ENCODE measurements around the gene PRXL2B.

DNA sequence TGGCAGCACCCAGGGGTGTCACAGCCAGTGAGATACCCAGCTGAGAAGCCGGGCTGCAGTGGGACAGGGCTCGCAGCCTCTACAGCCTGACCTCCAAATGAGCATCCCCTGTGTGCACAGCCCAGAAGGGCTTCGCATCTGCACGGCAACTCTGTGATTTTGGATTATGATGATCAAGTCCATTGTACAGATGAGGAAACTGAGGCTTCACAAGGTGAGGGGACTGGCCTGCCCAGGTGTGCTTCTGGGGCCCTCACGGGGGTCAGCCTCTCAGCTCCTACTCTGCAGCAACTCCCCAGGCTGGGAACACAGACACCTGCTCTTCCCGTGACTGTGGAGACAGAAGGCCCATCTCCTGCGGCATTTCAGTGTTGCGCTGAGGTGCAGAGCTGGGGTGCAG lies 47.7 kb upstream of the PRXL2B start:
- TF ChIP-seq YY1 (IDR thresholded peaks at IDR 0.05) (no peak), JUND (IDR thresholded peaks at IDR 0.05) (no peak), RAD21 (IDR thresholded peaks at IDR 0.05) (no peak), SP1 (IDR thresholded peaks at IDR 0.05) (no peak), HNF4G (IDR thresholded peaks at IDR 0.05) (no peak), RXRA (IDR thresholded peaks at IDR 0.05) (no peak), TAF1 (conservative IDR thresholded peaks at IDR 0.05) (no peak)
- TF ChIP-seq, protein P1, sequence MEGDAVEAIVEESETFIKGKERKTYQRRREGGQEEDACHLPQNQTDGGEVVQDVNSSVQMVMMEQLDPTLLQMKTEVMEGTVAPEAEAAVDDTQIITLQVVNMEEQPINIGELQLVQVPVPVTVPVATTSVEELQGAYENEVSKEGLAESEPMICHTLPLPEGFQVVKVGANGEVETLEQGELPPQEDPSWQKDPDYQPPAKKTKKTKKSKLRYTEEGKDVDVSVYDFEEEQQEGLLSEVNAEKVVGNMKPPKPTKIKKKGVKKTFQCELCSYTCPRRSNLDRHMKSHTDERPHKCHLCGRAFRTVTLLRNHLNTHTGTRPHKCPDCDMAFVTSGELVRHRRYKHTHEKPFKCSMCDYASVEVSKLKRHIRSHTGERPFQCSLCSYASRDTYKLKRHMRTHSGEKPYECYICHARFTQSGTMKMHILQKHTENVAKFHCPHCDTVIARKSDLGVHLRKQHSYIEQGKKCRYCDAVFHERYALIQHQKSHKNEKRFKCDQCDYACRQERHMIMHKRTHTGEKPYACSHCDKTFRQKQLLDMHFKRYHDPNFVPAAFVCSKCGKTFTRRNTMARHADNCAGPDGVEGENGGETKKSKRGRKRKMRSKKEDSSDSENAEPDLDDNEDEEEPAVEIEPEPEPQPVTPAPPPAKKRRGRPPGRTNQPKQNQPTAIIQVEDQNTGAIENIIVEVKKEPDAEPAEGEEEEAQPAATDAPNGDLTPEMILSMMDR (IDR thresholded peaks at IDR 0.05; ENCODE audit: low read depth, low read length, missing input control) = no peak
- TF ChIP-seq, protein P2, sequence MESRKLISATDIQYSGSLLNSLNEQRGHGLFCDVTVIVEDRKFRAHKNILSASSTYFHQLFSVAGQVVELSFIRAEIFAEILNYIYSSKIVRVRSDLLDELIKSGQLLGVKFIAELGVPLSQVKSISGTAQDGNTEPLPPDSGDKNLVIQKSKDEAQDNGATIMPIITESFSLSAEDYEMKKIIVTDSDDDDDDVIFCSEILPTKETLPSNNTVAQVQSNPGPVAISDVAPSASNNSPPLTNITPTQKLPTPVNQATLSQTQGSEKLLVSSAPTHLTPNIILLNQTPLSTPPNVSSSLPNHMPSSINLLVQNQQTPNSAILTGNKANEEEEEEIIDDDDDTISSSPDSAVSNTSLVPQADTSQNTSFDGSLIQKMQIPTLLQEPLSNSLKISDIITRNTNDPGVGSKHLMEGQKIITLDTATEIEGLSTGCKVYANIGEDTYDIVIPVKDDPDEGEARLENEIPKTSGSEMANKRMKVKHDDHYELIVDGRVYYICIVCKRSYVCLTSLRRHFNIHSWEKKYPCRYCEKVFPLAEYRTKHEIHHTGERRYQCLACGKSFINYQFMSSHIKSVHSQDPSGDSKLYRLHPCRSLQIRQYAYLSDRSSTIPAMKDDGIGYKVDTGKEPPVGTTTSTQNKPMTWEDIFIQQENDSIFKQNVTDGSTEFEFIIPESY (IDR thresholded peaks at IDR 0.05) = no peak
- TF ChIP-seq, protein P3, sequence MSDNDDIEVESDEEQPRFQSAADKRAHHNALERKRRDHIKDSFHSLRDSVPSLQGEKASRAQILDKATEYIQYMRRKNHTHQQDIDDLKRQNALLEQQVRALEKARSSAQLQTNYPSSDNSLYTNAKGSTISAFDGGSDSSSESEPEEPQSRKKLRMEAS (IDR thresholded peaks at IDR 0.05) = no peak
- TF ChIP-seq, protein P4, sequence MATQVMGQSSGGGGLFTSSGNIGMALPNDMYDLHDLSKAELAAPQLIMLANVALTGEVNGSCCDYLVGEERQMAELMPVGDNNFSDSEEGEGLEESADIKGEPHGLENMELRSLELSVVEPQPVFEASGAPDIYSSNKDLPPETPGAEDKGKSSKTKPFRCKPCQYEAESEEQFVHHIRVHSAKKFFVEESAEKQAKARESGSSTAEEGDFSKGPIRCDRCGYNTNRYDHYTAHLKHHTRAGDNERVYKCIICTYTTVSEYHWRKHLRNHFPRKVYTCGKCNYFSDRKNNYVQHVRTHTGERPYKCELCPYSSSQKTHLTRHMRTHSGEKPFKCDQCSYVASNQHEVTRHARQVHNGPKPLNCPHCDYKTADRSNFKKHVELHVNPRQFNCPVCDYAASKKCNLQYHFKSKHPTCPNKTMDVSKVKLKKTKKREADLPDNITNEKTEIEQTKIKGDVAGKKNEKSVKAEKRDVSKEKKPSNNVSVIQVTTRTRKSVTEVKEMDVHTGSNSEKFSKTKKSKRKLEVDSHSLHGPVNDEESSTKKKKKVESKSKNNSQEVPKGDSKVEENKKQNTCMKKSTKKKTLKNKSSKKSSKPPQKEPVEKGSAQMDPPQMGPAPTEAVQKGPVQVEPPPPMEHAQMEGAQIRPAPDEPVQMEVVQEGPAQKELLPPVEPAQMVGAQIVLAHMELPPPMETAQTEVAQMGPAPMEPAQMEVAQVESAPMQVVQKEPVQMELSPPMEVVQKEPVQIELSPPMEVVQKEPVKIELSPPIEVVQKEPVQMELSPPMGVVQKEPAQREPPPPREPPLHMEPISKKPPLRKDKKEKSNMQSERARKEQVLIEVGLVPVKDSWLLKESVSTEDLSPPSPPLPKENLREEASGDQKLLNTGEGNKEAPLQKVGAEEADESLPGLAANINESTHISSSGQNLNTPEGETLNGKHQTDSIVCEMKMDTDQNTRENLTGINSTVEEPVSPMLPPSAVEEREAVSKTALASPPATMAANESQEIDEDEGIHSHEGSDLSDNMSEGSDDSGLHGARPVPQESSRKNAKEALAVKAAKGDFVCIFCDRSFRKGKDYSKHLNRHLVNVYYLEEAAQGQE (IDR thresholded peaks at IDR 0.05) = no peak
